GM23338 (cell line): ENCODE results near the gene NOVA2. TPM values are rescaled to one million over a fixed set of nuclear protein-coding genes. Genes with fewer than 3 reads are reported as not detected.

ENCODE experiments used
- ATAC-seq: fragments of 200-7000 bp; cut with Tn5 transposase; 3 replicates; pipeline ENCODE4 v1.9.1; 2020
- DNase-seq: peaks from one replicate; pipeline ENCODE4 v3.0.0-alpha.2; 2015; ENCODE audit warnings: low spot score
- H2AFZ ChIP-seq: fragments of 200-600 bp; sonication (generic); 2 replicates; pipeline ENCODE4 v1.8.0; 2016; ENCODE audit warnings: antibody characterized with exemption, mild to moderate bottlenecking, moderate library complexity
- H3F3A ChIP-seq: fragments of 200-600 bp; sonication (generic); replicated peaks from 2 replicates; pipeline ENCODE4 v1.8.0; 2017; ENCODE audit warnings: antibody characterized with exemption, mixed run types, low read depth
- H3K27ac ChIP-seq: fragments of 200-600 bp; sonication (generic); 2 replicates; pipeline ENCODE4 v1.6.1; 2016; ENCODE audit warnings: low read depth
- H3K27me3 ChIP-seq: fragments of 200-600 bp; sonication (generic); 2 replicates; pipeline ENCODE4 v1.8.0; 2016; ENCODE audit warnings: mild to moderate bottlenecking, mixed run types, moderate library complexity; ENCODE audit not compliant: insufficient read depth
- H3K36me3 ChIP-seq: fragments of 200-600 bp; sonication (generic); 2 replicates; pipeline ENCODE4 v1.8.0; 2016; ENCODE audit warnings: mild to moderate bottlenecking; ENCODE audit not compliant: insufficient read depth
- H3K4me1 ChIP-seq: fragments of 200-600 bp; sonication (generic); 2 replicates; pipeline ENCODE4 v1.8.0; 2016; ENCODE audit warnings: mild to moderate bottlenecking, moderate library complexity; ENCODE audit not compliant: insufficient read depth
- H3K4me2 ChIP-seq: fragments of 200-600 bp; sonication (generic); 2 replicates; pipeline ENCODE4 v1.7.1; 2017; ENCODE audit warnings: mixed run types
- H3K4me3 ChIP-seq: fragments of 200-600 bp; sonication (generic); 2 replicates; pipeline ENCODE4 v1.6.1; 2016; ENCODE audit warnings: mixed run types
- H3K79me2 ChIP-seq: fragments of 200-600 bp; sonication (generic); replicated peaks from 2 replicates; pipeline ENCODE4 v1.8.0; 2017; ENCODE audit warnings: mild to moderate bottlenecking; ENCODE audit not compliant: insufficient read depth
- H3K9me2 ChIP-seq: fragments of 200-600 bp; sonication (generic); 2 replicates; pipeline ENCODE4 v1.8.0; 2017; ENCODE audit not compliant: insufficient read depth
- H4K20me1 ChIP-seq: fragments of 200-600 bp; sonication (generic); replicated peaks from 2 replicates; pipeline ENCODE4 v1.8.0; 2017; ENCODE audit warnings: mild to moderate bottlenecking; ENCODE audit not compliant: insufficient read depth
- H3K27ac Mint-ChIP-seq: 2 replicates; pipeline ENCODE4 v1.8.0; 2020; ENCODE audit warnings: inconsistent platforms, mild to moderate bottlenecking, moderate library complexity, mixed read lengths
- H3K27me3 Mint-ChIP-seq: 3 replicates; pipeline ENCODE4 v1.8.0; 2022; ENCODE audit warnings: low read depth, mild to moderate bottlenecking, moderate library complexity, mixed read lengths, inconsistent platforms; ENCODE audit not compliant: insufficient read depth, poor library complexity
- H3K36me3 Mint-ChIP-seq: 3 replicates; pipeline ENCODE4 v1.8.0; 2021; ENCODE audit warnings: low read depth, mild to moderate bottlenecking, inconsistent platforms, moderate library complexity, mixed read lengths
- H3K4me1 Mint-ChIP-seq: 3 replicates; pipeline ENCODE4 v1.8.0; 2020; ENCODE audit warnings: mild to moderate bottlenecking, inconsistent platforms, mixed read lengths
- H3K4me3 Mint-ChIP-seq: 3 replicates; pipeline ENCODE4 v1.8.0; 2021; ENCODE audit warnings: moderate library complexity, mild to moderate bottlenecking, inconsistent platforms, mixed read lengths
- H3K9me3 Mint-ChIP-seq: 3 replicates; pipeline ENCODE4 v1.8.0; 2020; ENCODE audit warnings: moderate library complexity, mild to moderate bottlenecking, inconsistent platforms, mixed read lengths
- NANOG ChIP-seq: IDR thresholded peaks from 2 replicates; pipeline ENCODE4 v1.6.1; 2016; ENCODE audit warnings: antibody characterized with exemption, borderline replicate concordance
- STAT1 ChIP-seq: IDR thresholded peaks from one replicate; pipeline ENCODE4 v1.6.1; 2016; ENCODE audit warnings: antibody characterized with exemption; ENCODE audit not compliant: unreplicated experiment
- ZNF114 ChIP-seq: fragments of 250-450 bp; sonication (Bioruptor Pico); IDR thresholded peaks from 2 replicates; pipeline ENCODE4 v1.5.0; 2020; ENCODE audit warnings: mild to moderate bottlenecking, moderate library complexity
- ZNF462 ChIP-seq: fragments of 250-450 bp; sonication (Bioruptor Pico); IDR thresholded peaks from 2 replicates; pipeline ENCODE4 v1.5.0; 2020; ENCODE audit warnings: mild to moderate bottlenecking, moderate library complexity
- polyA plus RNA-seq: library from polyadenylated mRNA; unstranded; fragments of >200 nt; fragmentation: Nextera tagmentation; extraction: Ambion mirVana; gene quantifications from 2 replicates; pipeline ENCODE4 v1.2.1, GENCODE V29; 2016
- total RNA-seq: library from RNA; depleted of rRNA; stranded (reverse); fragments of >200 nt; shearing (Covaris generic); gene quantifications from 2 replicates; pipeline ENCODE4 v1.2.3, GENCODE V29; 2014
- TF ChIP-seq, protein P1 (sequence below), 2 experiments: fragments of 200-600 bp in 1 of 2; sonication (generic) in 1 of 2; conservative IDR thresholded peaks; 2 replicates each; pipeline versions ENCODE4 v1.5.1 to v1.6.1; 2016 to 2017; ENCODE audit warnings: antibody characterized with exemption in 2 of 2, low read depth in 2 of 2, mild to moderate bottlenecking in 2 of 2, moderate library complexity in 1 of 2

The NOVA2 gene
- total and polyA plus RNA-seq, 2 experiments from 2014 or later, result 5.1 to 13.7 TPM

DNA sequence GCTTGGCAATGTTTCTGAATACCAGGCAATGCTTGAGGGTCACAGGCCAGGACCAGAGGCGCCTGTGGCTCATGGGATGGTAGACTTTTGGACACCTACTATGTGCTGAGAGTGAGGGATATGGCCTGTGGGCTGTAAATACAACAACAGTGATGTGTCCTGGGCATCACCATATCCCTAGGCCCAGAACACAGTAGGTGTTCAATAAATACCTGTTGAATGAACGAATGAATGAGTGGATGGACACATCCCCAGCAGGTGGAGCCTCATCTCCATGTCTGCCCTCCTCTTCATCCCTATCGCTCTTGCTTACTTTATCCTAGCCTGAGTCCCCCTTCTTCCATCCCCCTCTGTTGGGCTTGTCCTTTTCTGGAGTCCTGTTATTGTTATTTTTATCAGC, 42.6 kb downstream of the NOVA2 start:
- no peak overlapping the region for H3K27ac Mint-ChIP-seq
- no peak for ATAC-seq
- DNase-seq, result no peak
- Histone ChIP-seq H3K4me3 (no peak overlapping the region), H2AFZ (no peak overlapping the region), H3K27ac (no peak overlapping the region), H3F3A (0 out of 2 replicates have a peak, but pooled peaks cover 7% of the 10 kb centered on the region), H3K4me1 (peaks cover 2% of the 10 kb centered on the region; the same call in 1 of the 2 replicates), H3K4me2 (no peak overlapping the region), H3K79me2 (no peaks in the 10 kb centered on the region), H3K9me2 (no peaks in the 10 kb centered on the region), H4K20me1 (no peaks in the 10 kb centered on the region), H3K36me3 (no peaks in the 10 kb centered on the region), H3K27me3 (peaks cover 26% of the 10 kb centered on the region)
- H3K27me3 Mint-ChIP-seq, result peaks cover 32% of the 10 kb centered on the region
- no peak overlapping the region for H3K4me3 Mint-ChIP-seq
- H3K36me3 Mint-ChIP-seq, result no peaks in the 10 kb centered on the region
- TF ChIP-seq, protein P1, sequence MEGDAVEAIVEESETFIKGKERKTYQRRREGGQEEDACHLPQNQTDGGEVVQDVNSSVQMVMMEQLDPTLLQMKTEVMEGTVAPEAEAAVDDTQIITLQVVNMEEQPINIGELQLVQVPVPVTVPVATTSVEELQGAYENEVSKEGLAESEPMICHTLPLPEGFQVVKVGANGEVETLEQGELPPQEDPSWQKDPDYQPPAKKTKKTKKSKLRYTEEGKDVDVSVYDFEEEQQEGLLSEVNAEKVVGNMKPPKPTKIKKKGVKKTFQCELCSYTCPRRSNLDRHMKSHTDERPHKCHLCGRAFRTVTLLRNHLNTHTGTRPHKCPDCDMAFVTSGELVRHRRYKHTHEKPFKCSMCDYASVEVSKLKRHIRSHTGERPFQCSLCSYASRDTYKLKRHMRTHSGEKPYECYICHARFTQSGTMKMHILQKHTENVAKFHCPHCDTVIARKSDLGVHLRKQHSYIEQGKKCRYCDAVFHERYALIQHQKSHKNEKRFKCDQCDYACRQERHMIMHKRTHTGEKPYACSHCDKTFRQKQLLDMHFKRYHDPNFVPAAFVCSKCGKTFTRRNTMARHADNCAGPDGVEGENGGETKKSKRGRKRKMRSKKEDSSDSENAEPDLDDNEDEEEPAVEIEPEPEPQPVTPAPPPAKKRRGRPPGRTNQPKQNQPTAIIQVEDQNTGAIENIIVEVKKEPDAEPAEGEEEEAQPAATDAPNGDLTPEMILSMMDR (conservative IDR thresholded peaks at IDR 0.05; ENCODE audit: low read depth in 2 of 2), result peak; percentile 8 to 59; a peak in 2 of 4 replicates
- TF ChIP-seq ZNF114 (CRISPR knock-in tag) (no peak), NANOG (no peak), STAT1 (no peak), ZNF462 (CRISPR knock-in tag) (no peak)
- H3K4me1 Mint-ChIP-seq, result peaks cover 16% of the 10 kb centered on the region
- H3K9me3 Mint-ChIP-seq, result no peaks in the 10 kb centered on the region; the same call in 2 of the 3 replicates
